NK-92 (cell line): ENCODE data around the gene FUBP3.

Experiments
- DNase-seq: peaks from one replicate; lab custom pipeline; 2025; ENCODE audit not compliant: unreplicated experiment; lab: John Stamatoyannopoulos, UW

The FUBP3 gene

GRCh38 chr9:130606887-130607600 lies 27.7 kb downstream of the FUBP3 start:
- no peak for DNase-seq

GRCh38 chr9:130607640-130608420 lies 28.5 kb downstream of the FUBP3 start:
- no peak for DNase-seq

- DNase-seq = no peak
These were observed 29.3 kb downstream of the FUBP3 start for GRCh38 chr9:130608554-130609134.

GRCh38 chr9:130609163-130609562 lies 29.8 kb downstream of the FUBP3 start:
- no peak for DNase-seq

- no peak for DNase-seq
These were observed 31.7 kb downstream of the FUBP3 start for GRCh38 chr9:130610862-130611707.

- DNase-seq = no peak
These were observed 37.1 kb downstream of the FUBP3 start for GRCh38 chr9:130616451-130616850.

- DNase-seq = no peak
These were observed 44.1 kb downstream of the FUBP3 start for GRCh38 chr9:130623466-130623865.

- DNase-seq = no peak
These were observed 44.8 kb downstream of the FUBP3 start for GRCh38 chr9:130624154-130624553.

GRCh38 chr9:130626249-130626996 lies 47.0 kb downstream of the FUBP3 start:
- no peak for DNase-seq

- no peak for DNase-seq
These were observed 47.7 kb downstream of the FUBP3 start for GRCh38 chr9:130627051-130627450.

- no peak for DNase-seq
These were observed 48.8 kb downstream of the FUBP3 start for GRCh38 chr9:130627896-130628792.

GRCh38 chr9:130629443-130630070 lies 50.2 kb downstream of the FUBP3 start:
- DNase-seq = no peak

GRCh38 chr9:130630071-130630450 lies 50.7 kb downstream of the FUBP3 start:
- DNase-seq = no peak

- DNase-seq = no peak
These were observed 51.3 kb downstream of the FUBP3 start for GRCh38 chr9:130630506-130631330.

GRCh38 chr9:130631331-130632080 lies 52.1 kb downstream of the FUBP3 start:
- no peak for DNase-seq

GRCh38 chr9:130632081-130632710 lies 52.8 kb downstream of the FUBP3 start:
- no peak for DNase-seq

- DNase-seq = no peak
These were observed 53.5 kb downstream of the FUBP3 start for GRCh38 chr9:130632841-130633240.
